Measurements from ENCODE around the gene SLC44A4. TPM values are rescaled to one million over a fixed set of nuclear protein-coding genes. Genes with fewer than 3 reads are reported as not detected.

SLC44A4 gene
- total and polyA plus RNA-seq, 2 of the 8 experiments (the other 6 are each of a cell fraction or from before 2014, with no cell fraction given) = 4.8 to 7.0 TPM

DNA sequence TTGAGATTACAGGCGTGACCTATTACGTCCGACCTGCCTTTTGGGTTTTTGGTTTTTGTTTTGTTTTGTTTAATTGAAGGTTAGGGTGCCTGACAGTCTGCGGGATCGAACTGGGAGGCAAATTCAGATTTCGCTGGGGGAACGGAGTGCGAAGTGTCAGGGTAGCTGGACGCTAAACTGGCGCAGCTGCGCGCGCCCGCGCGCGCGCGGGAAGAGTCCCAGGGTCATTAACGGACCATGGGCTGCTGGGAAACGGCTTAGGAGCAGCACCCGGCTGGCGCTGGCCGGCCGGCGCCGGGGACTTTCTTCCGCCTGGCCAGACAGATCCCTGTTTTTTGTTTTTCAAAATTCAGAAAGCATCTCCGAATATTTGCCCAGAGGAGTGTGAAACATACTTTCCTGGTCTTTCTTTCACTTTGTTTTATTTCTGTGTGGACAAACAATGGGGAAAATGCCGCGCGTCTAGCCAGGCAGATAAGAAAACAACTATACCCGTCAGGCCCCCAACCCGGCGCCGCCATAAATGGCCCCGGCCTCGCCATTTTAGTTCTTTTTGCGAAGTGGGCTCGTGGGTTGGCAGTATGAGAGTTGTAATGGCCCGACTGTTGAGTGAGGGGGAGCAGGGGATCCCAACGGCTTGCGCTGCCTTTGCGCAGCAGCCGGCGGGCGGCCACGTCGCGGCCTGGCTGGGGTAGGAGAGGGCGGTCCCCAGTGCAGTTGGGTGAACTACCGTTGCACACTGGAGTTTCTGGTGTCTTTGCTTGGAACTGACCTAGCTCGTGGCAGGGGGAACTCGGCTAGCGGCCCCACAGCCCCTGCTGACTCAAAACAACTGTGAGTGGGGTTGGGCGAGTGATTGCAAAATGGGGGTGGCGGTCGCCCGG lies 44.2 kb downstream of the SLC44A4 start (continued):
- TF ChIP-seq MAFK (IDR thresholded peaks at IDR 0.05; ENCODE audit: low read depth, low read length) (no peak), BACH1 (IDR thresholded peaks at IDR 0.05; ENCODE audit: low read length) (no peak), HDAC2 (IDR thresholded peaks at IDR 0.05; ENCODE audit: borderline replicate concordance in 1 of 2, low read depth in 2 of 2, low read length in 2 of 2) (peak in 1 of 2 experiments; percentile 73; a peak in 2 of 4 replicates), NRF1 (IDR thresholded peaks at IDR 0.05; ENCODE audit: low read depth, low read length) (peak; percentile 41; the same call in 1 of the 2 replicates), SIX5 (IDR thresholded peaks at IDR 0.05; ENCODE audit: low read depth, low read length) (no peak), POLR2AphosphoS5 (IDR thresholded peaks at IDR 0.05; ENCODE audit: low read depth, low read length) (peak; percentile 97), TAF7 (optimal IDR thresholded peaks at IDR 0.05; ENCODE audit: borderline replicate concordance, low read depth, low read length) (peak; percentile 99), SIN3A (conservative IDR thresholded peaks at IDR 0.05 in 1 of 2, IDR thresholded peaks at IDR 0.05 in 1 of 2; ENCODE audit: low read depth in 1 of 2, low read length in 2 of 2) (peak; percentile 76 to 78; a peak in 2 of 4 replicates), TAF1 (IDR thresholded peaks at IDR 0.05; ENCODE audit: low read depth, low read length) (peak; percentile 99), CEBPB (IDR thresholded peaks at IDR 0.05; ENCODE audit: low read depth, low read length) (no peak)
- TF ChIP-seq, protein P1, sequence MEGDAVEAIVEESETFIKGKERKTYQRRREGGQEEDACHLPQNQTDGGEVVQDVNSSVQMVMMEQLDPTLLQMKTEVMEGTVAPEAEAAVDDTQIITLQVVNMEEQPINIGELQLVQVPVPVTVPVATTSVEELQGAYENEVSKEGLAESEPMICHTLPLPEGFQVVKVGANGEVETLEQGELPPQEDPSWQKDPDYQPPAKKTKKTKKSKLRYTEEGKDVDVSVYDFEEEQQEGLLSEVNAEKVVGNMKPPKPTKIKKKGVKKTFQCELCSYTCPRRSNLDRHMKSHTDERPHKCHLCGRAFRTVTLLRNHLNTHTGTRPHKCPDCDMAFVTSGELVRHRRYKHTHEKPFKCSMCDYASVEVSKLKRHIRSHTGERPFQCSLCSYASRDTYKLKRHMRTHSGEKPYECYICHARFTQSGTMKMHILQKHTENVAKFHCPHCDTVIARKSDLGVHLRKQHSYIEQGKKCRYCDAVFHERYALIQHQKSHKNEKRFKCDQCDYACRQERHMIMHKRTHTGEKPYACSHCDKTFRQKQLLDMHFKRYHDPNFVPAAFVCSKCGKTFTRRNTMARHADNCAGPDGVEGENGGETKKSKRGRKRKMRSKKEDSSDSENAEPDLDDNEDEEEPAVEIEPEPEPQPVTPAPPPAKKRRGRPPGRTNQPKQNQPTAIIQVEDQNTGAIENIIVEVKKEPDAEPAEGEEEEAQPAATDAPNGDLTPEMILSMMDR (IDR thresholded peaks at IDR 0.05; ENCODE audit: control extremely low read depth in 1 of 3, insufficient read depth in 1 of 3, low read depth in 1 of 3, low read length in 3 of 3) = no peak

All from H1 (cell line).